GM23338 (cell line): Measurements from ENCODE around the gene STX8. TPM values are rescaled to one million over a fixed set of nuclear protein-coding genes. Genes with fewer than 3 reads are reported as not detected.
"Not testable (repeated sequence)": the region's sequence is repeated elsewhere in the genome, so short reads cannot be mapped to it uniquely, and the experiment has no call there.

Experiments
- ATAC-seq: fragments of 200-7000 bp; cut with Tn5 transposase; 3 replicates; pipeline ENCODE4 v1.9.1; 2020
- DNase-seq: peaks from one replicate; pipeline ENCODE4 v3.0.0-alpha.2; 2015; ENCODE audit warnings: low spot score
- H2AFZ ChIP-seq: fragments of 200-600 bp; sonication (generic); 2 replicates; pipeline ENCODE4 v1.8.0; 2016; ENCODE audit warnings: antibody characterized with exemption, mild to moderate bottlenecking, moderate library complexity
- H3F3A ChIP-seq: fragments of 200-600 bp; sonication (generic); replicated peaks from 2 replicates; pipeline ENCODE4 v1.8.0; 2017; ENCODE audit warnings: antibody characterized with exemption, mixed run types, low read depth
- H3K27ac ChIP-seq: fragments of 200-600 bp; sonication (generic); 2 replicates; pipeline ENCODE4 v1.6.1; 2016; ENCODE audit warnings: low read depth
- H3K27me3 ChIP-seq: fragments of 200-600 bp; sonication (generic); 2 replicates; pipeline ENCODE4 v1.8.0; 2016; ENCODE audit warnings: mild to moderate bottlenecking, mixed run types, moderate library complexity; ENCODE audit not compliant: insufficient read depth
- H3K36me3 ChIP-seq: fragments of 200-600 bp; sonication (generic); 2 replicates; pipeline ENCODE4 v1.8.0; 2016; ENCODE audit warnings: mild to moderate bottlenecking; ENCODE audit not compliant: insufficient read depth
- H3K4me1 ChIP-seq: fragments of 200-600 bp; sonication (generic); 2 replicates; pipeline ENCODE4 v1.8.0; 2016; ENCODE audit warnings: mild to moderate bottlenecking, moderate library complexity; ENCODE audit not compliant: insufficient read depth
- H3K4me2 ChIP-seq: fragments of 200-600 bp; sonication (generic); 2 replicates; pipeline ENCODE4 v1.7.1; 2017; ENCODE audit warnings: mixed run types
- H3K4me3 ChIP-seq: fragments of 200-600 bp; sonication (generic); 2 replicates; pipeline ENCODE4 v1.6.1; 2016; ENCODE audit warnings: mixed run types
- H3K79me2 ChIP-seq: fragments of 200-600 bp; sonication (generic); replicated peaks from 2 replicates; pipeline ENCODE4 v1.8.0; 2017; ENCODE audit warnings: mild to moderate bottlenecking; ENCODE audit not compliant: insufficient read depth
- H3K9me2 ChIP-seq: fragments of 200-600 bp; sonication (generic); 2 replicates; pipeline ENCODE4 v1.8.0; 2017; ENCODE audit not compliant: insufficient read depth
- H4K20me1 ChIP-seq: fragments of 200-600 bp; sonication (generic); replicated peaks from 2 replicates; pipeline ENCODE4 v1.8.0; 2017; ENCODE audit warnings: mild to moderate bottlenecking; ENCODE audit not compliant: insufficient read depth
- H3K27ac Mint-ChIP-seq: 2 replicates; pipeline ENCODE4 v1.8.0; 2020; ENCODE audit warnings: inconsistent platforms, mild to moderate bottlenecking, moderate library complexity, mixed read lengths
- H3K27me3 Mint-ChIP-seq: 3 replicates; pipeline ENCODE4 v1.8.0; 2022; ENCODE audit warnings: low read depth, mild to moderate bottlenecking, moderate library complexity, mixed read lengths, inconsistent platforms; ENCODE audit not compliant: insufficient read depth, poor library complexity
- H3K36me3 Mint-ChIP-seq: 3 replicates; pipeline ENCODE4 v1.8.0; 2021; ENCODE audit warnings: low read depth, mild to moderate bottlenecking, inconsistent platforms, moderate library complexity, mixed read lengths
- H3K4me1 Mint-ChIP-seq: 3 replicates; pipeline ENCODE4 v1.8.0; 2020; ENCODE audit warnings: mild to moderate bottlenecking, inconsistent platforms, mixed read lengths
- H3K4me3 Mint-ChIP-seq: 3 replicates; pipeline ENCODE4 v1.8.0; 2021; ENCODE audit warnings: moderate library complexity, mild to moderate bottlenecking, inconsistent platforms, mixed read lengths
- H3K9me3 Mint-ChIP-seq: 3 replicates; pipeline ENCODE4 v1.8.0; 2020; ENCODE audit warnings: moderate library complexity, mild to moderate bottlenecking, inconsistent platforms, mixed read lengths
- JUNB ChIP-seq: IDR thresholded peaks from one replicate; pipeline ENCODE4 v1.6.1; 2016; ENCODE audit warnings: antibody characterized with exemption; ENCODE audit not compliant: unreplicated experiment
- POLR2AphosphoS5 ChIP-seq: IDR thresholded peaks from 2 replicates; pipeline ENCODE4 v1.6.1; 2016; ENCODE audit warnings: antibody characterized with exemption, low read depth
- ZNF331 ChIP-seq: fragments of 250-450 bp; sonication (Bioruptor Pico); IDR thresholded peaks from 2 replicates; pipeline ENCODE4 v1.5.0; 2020; ENCODE audit warnings: low read depth, mild to moderate bottlenecking, moderate library complexity
- polyA plus RNA-seq: library from polyadenylated mRNA; unstranded; fragments of >200 nt; fragmentation: Nextera tagmentation; extraction: Ambion mirVana; gene quantifications from 2 replicates; pipeline ENCODE4 v1.2.1, GENCODE V29; 2016
- total RNA-seq: library from RNA; depleted of rRNA; stranded (reverse); fragments of >200 nt; shearing (Covaris generic); gene quantifications from 2 replicates; pipeline ENCODE4 v1.2.3, GENCODE V29; 2014
- TF ChIP-seq, protein P1 (sequence below): fragments of 250-450 bp; sonication (Bioruptor Pico); IDR thresholded peaks from 2 replicates; pipeline ENCODE4 v1.5.0; 2020; ENCODE audit warnings: mild to moderate bottlenecking, moderate library complexity
- TF ChIP-seq, protein P2 (sequence below): IDR thresholded peaks from 2 replicates; pipeline ENCODE4 v1.6.1; 2016; ENCODE audit warnings: antibody characterized with exemption

Gene STX8
- total and polyA plus RNA-seq, 2 experiments from 2014 or later = 59.4 to 82.3 TPM

DNA sequence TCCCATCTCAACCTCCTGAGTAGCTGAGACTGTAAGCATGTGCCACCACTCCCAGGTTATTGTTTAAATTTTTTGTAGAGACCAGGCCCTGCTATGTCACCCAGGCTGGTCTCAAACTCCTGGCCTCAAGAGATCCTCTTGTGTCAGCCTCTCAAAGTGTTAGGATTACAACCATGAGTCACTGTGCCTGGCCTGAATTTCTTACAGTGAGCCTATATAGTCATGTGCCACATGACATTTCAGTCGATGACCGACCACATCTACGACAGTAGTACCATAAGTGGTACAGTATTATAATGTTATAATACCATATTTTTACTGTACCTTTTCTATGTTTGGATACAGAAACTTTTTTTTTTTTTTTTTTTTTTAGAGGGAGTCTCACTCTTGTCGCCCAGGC, 195.3 kb downstream of the STX8 start:
- H3K4me3 ChIP-seq = no peak overlapping the region
- Mint-ChIP-seq H3K36me3 (peaks cover 10% of the 10 kb centered on the region; the same call in 2 of the 3 replicates), H3K27me3 (peaks cover 3% of the 10 kb centered on the region), H3K27ac (no peak overlapping the region), H3K9me3 (peaks cover 4% of the 10 kb centered on the region; the same call in 1 of the 3 replicates), H3K4me1 (no peaks in the 10 kb centered on the region), H3K4me3 (no peak overlapping the region)
- no peaks in the 10 kb centered on the region for H3K79me2 ChIP-seq
- DNase-seq = no peak
- no peak overlapping the region for H3K27ac ChIP-seq
- no peak for TF ChIP-seq ZNF331 (CRISPR knock-in tag)
- no peak for TF ChIP-seq JUNB
- TF ChIP-seq, protein P1, sequence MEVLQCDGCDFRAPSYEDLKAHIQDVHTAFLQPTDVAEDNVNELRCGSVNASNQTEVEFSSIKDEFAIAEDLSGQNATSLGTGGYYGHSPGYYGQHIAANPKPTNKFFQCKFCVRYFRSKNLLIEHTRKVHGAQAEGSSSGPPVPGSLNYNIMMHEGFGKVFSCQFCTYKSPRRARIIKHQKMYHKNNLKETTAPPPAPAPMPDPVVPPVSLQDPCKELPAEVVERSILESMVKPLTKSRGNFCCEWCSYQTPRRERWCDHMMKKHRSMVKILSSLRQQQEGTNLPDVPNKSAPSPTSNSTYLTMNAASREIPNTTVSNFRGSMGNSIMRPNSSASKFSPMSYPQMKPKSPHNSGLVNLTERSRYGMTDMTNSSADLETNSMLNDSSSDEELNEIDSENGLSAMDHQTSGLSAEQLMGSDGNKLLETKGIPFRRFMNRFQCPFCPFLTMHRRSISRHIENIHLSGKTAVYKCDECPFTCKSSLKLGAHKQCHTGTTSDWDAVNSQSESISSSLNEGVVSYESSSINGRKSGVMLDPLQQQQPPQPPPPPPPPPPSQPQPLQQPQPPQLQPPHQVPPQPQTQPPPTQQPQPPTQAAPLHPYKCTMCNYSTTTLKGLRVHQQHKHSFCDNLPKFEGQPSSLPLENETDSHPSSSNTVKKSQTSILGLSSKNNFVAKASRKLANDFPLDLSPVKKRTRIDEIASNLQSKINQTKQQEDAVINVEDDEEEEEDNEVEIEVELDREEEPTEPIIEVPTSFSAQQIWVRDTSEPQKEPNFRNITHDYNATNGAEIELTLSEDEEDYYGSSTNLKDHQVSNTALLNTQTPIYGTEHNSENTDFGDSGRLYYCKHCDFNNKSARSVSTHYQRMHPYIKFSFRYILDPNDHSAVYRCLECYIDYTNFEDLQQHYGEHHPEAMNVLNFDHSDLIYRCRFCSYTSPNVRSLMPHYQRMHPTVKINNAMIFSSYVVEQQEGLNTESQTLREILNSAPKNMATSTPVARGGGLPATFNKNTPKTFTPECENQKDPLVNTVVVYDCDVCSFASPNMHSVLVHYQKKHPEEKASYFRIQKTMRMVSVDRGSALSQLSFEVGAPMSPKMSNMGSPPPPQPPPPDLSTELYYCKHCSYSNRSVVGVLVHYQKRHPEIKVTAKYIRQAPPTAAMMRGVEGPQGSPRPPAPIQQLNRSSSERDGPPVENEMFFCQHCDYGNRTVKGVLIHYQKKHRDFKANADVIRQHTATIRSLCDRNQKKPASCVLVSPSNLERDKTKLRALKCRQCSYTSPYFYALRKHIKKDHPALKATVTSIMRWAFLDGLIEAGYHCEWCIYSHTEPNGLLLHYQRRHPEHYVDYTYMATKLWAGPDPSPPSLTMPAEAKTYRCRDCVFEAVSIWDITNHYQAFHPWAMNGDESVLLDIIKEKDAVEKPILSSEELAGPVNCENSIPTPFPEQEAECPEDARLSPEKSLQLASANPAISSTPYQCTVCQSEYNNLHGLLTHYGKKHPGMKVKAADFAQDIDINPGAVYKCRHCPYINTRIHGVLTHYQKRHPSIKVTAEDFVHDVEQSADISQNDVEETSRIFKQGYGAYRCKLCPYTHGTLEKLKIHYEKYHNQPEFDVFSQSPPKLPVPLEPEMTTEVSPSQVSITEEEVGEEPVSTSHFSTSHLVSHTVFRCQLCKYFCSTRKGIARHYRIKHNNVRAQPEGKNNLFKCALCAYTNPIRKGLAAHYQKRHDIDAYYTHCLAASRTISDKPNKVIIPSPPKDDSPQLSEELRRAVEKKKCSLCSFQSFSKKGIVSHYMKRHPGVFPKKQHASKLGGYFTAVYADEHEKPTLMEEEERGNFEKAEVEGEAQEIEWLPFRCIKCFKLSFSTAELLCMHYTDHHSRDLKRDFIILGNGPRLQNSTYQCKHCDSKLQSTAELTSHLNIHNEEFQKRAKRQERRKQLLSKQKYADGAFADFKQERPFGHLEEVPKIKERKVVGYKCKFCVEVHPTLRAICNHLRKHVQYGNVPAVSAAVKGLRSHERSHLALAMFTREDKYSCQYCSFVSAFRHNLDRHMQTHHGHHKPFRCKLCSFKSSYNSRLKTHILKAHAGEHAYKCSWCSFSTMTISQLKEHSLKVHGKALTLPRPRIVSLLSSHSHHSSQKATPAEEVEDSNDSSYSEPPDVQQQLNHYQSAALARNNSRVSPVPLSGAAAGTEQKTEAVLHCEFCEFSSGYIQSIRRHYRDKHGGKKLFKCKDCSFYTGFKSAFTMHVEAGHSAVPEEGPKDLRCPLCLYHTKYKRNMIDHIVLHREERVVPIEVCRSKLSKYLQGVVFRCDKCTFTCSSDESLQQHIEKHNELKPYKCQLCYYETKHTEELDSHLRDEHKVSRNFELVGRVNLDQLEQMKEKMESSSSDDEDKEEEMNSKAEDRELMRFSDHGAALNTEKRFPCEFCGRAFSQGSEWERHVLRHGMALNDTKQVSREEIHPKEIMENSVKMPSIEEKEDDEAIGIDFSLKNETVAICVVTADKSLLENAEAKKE (CRISPR knock-in tag) = no peak
- TF ChIP-seq POLR2AphosphoS5 = no peak
- TF ChIP-seq, protein P2, sequence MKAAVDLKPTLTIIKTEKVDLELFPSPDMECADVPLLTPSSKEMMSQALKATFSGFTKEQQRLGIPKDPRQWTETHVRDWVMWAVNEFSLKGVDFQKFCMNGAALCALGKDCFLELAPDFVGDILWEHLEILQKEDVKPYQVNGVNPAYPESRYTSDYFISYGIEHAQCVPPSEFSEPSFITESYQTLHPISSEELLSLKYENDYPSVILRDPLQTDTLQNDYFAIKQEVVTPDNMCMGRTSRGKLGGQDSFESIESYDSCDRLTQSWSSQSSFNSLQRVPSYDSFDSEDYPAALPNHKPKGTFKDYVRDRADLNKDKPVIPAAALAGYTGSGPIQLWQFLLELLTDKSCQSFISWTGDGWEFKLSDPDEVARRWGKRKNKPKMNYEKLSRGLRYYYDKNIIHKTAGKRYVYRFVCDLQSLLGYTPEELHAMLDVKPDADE = no peak
- H4K20me1 ChIP-seq = no peaks in the 10 kb centered on the region
- no peak overlapping the region for H3K4me2 ChIP-seq
- H3K4me1 ChIP-seq = no peaks in the 10 kb centered on the region
- ATAC-seq = no peak
- no peaks in the 10 kb centered on the region for H3K36me3 ChIP-seq
- no peaks in the 10 kb centered on the region for H3K27me3 ChIP-seq
- no peaks in the 10 kb centered on the region for H3K9me2 ChIP-seq
- H3F3A ChIP-seq = no peaks in the 10 kb centered on the region
- no peak overlapping the region for H2AFZ ChIP-seq

DNA sequence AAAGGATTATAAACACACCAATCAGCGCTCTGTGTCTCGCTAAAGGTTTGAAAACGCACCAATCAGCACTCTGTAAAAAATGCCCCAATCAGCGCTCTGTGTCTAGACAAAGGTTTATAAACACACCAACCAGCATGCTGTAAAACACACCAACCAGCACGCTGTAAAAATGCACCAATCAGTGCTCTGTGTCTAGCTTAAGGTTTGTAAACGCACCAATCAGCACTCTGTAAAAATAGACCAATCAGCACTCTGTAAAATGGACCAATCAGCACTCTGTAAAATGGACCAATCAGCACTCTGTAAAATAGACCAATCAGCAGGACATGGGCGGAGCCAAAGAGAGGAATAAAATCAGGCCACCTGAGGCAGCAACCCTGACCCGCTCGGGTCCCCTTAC, 199.4 kb downstream of the STX8 start:
- H4K20me1 ChIP-seq, H3K4me1 ChIP-seq, H3F3A ChIP-seq, H3K4me1 Mint-ChIP-seq, H3K27me3 ChIP-seq, H3K79me2 ChIP-seq, H3K4me3 ChIP-seq, H3K27ac ChIP-seq, H3K4me2 ChIP-seq, H3K4me3 Mint-ChIP-seq, H3K27ac Mint-ChIP-seq, DNase-seq, H3K9me3 Mint-ChIP-seq, H2AFZ ChIP-seq, H3K36me3 ChIP-seq, H3K9me2 ChIP-seq, ATAC-seq, H3K36me3 Mint-ChIP-seq, H3K27me3 Mint-ChIP-seq: not testable (repeated sequence)
